ENCODE measurements around the gene TENM3.

Gene TENM3

GRCh38 chr4:182532441-182532840 is 289.2 kb downstream of the TENM3 start:
- no peak for DNase-seq

DNA sequence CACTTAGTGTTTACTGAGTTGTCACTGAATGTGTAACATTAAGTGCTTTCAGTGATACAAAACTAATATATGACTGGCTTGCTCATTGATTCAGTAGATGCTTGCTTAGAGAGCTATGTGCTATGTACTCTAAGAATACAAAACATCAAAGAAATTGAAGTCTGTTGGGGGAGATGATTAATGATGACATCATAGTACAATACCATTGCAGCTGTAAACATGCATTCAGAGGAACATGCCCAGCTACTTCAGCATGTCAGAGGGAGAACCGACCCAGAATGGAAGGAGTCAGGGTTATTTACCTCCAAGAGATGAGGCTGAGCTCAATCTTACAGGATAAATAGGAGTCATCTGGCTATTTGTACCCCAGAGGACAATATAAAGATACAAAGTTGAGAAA is 290.8 kb downstream of the TENM3 start:
- DNase-seq, result no peak

- DNase-seq, result no peak
These were observed 293.1 kb downstream of the TENM3 start for GRCh38 chr4:182536221-182536811.

GRCh38 chr4:182537031-182537795 is 294.0 kb downstream of the TENM3 start:
- no peak for DNase-seq

DNA sequence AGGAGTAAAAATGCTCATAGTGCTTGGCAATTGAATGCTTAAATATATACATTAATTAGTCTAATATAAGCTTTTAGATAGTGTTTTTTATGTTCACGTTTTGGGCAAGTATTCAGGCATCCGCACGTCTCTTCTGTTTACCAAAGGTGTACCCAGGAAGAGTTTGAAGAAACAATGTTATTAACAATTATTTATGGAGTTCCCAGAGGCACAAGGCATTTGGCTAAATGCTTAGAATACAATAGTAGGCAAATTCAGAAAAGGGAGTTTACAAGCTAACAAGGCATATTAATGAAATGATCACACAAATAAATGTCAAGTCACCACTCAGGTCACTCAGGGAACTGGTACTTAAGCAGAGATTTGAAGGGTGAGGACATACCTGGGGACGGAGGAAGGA is 294.8 kb downstream of the TENM3 start:
- no peak for DNase-seq

- no peak for DNase-seq
These were observed 297.3 kb downstream of the TENM3 start for GRCh38 chr4:182540496-182540895.

DNA sequence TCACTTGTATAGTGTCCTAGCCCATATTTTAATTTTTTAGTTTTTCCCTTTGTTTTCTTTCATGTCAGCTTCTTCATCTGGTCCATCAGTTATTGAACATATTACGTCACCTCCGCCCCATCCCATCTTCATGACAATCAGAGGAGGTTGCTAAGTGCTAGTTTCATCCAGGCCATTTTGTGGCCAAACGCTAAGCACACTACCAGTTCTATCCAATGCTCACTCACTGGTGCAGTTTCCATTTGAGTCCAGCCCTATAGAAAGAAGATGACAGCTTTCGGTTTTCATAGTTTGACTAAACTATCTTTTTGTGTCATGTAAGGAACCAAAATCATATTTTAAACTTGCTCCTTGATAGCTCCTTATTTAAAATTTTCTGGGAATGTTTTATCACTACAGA is 304.2 kb downstream of the TENM3 start:
- no peak for DNase-seq

DNA sequence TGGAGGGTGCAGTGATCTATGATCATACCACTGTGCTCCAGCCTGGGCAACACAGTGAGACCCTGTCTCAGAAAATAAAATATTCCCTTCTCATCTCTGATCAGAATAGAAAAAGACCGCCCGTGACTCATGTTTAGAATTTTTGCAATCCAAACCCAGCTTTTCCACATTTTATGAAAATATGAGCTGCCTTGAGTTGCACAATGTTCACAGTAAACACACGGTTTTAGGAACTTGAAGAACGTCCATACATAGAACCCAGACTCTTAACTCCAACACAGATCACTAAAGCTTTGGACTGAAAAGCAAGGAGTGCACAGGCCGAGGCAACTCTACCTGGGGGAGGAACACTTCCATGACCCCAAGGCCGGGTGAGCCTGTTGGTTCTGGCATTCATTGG is 305.0 kb downstream of the TENM3 start:
- no peak for DNase-seq

GRCh38 chr4:182549356-182549755 is 306.2 kb downstream of the TENM3 start:
- DNase-seq, result no peak

DNA sequence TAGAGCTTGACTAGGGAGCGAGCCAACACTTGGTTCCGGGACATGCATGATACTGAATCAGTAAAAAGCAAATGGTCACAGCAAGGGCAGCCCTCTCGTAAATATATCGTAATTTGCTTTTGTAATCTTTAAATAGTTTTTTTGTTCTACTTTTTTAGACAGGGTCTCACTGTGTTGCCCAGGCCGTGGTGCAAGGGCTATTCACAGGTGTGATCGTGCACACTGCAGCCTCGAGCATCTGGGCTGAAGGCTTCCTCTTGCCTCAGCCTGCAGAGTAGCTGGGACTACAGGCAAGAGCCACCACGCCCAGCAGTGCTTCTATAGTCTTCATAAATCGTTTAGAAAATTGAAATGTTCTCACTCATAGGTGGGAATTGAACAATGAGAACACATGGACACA is 309.7 kb downstream of the TENM3 start:
- DNase-seq, result no peak

DNA sequence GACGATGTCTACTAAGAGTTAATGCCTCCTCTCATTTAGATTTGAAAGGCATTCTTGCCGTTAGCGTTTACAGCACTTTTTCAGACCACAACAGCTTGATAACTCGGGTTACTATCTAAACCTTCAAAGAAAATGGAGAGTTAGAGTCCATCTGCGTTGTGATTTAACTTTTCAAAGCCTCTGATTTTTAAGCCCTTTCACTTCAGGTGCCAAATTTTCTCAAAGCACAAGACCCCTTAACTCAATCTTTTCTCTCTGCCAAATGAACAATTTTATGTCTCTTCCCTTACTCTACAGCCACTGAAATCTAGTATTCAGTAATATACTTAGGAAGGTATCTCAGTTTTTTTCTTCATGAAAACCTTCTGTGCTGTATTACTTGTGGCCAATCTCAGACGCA is 310.5 kb downstream of the TENM3 start:
- DNase-seq, result no peak

DNA sequence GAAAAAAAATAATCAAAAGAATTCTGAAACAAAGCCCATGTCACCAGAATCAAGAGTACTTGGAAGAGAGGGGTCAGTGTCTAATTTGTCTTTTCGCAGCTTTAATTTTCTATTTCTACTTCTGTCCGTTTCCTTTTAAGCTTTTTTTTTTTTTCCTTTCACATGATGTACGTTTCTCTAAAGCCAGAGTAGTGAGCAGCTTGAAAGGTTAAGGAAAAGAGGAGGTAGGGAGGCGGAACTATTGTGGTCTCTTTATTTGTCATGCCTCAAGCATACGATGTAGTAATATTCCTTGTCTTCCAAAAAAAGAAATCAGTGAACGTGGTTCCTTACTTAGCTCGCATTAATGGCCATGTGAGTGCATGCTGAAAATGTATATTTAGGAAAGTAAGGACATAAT is 311.5 kb downstream of the TENM3 start:
- DNase-seq, result no peak

- peak; percentile 30 for DNase-seq
These were observed 312.8 kb downstream of the TENM3 start for GRCh38 chr4:182555997-182556418.

GRCh38 chr4:182556580-182556979 is 313.4 kb downstream of the TENM3 start:
- DNase-seq, result no peak

DNA sequence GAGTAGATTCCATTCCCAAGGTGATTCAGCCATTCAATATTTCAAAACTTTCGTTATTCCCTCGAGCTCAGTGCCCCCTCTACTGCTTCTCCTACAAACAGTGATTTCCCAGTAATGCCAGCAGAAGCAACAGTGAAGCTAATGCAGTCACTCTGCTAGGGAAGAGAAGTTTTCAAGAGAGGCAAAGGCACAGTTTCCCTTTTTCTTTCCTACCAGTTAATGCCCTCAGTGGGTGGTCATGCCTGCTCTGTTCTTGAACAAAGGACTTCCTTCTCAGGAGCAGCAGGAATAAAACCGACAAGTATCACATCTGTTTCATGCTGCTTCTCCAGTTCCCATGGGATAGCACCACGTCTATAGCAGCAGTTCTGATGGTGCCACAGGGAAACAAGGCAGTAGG is 317.2 kb downstream of the TENM3 start:
- no peak for DNase-seq

DNA sequence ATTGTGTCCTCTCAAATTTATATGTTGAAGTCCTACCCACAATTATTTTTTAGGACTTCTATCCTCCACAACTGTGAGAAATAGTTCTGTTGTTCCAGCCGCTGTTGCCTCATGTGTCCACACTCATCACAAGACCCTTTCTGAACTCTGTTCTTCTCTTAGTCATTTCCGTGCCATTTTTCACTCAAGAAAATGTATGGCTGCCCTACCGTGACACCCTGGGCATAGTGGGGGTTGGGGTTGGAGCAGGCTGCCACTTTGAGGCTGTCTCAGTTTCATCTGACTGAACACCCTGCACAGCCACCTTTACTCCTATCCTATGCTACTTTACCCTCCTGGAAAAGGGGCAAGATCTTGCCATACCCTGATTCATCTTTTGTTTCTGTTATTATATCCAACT is 319.1 kb downstream of the TENM3 start:
- no peak for DNase-seq

GRCh38 chr4:182564724-182565369 is 321.6 kb downstream of the TENM3 start:
- DNase-seq, result no peak

GRCh38 chr4:182567119-182567518 is 323.9 kb downstream of the TENM3 start:
- no peak for DNase-seq

DNA sequence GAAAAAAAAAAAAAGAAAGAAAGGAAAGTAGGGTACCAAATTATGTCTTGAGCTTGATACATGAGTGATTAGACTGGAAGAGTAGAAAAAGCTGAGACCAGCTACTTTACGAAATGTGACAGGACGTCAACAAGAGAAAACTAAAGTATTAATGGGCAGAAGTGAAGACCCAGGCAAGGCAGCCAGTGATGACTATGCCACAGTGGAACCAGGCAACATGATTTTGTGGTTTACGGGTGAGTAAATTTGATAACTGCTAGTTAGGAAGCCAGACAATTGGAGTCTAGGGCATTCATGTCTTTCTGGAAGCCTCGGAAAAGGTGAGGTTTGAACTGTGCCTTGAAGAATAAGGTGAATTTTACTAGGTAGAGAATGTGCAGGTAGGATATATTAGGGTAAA is 326.4 kb downstream of the TENM3 start:
- no peak for DNase-seq

- no peak for DNase-seq
These were observed 331.5 kb downstream of the TENM3 start for GRCh38 chr4:182574706-182575105.

- DNase-seq, result no peak
These were observed 332.0 kb downstream of the TENM3 start for GRCh38 chr4:182575225-182575624.

GRCh38 chr4:182576601-182577289 is 333.5 kb downstream of the TENM3 start:
- DNase-seq, result no peak

- DNase-seq, result no peak
These were observed 334.2 kb downstream of the TENM3 start for GRCh38 chr4:182577411-182577810.

DNA sequence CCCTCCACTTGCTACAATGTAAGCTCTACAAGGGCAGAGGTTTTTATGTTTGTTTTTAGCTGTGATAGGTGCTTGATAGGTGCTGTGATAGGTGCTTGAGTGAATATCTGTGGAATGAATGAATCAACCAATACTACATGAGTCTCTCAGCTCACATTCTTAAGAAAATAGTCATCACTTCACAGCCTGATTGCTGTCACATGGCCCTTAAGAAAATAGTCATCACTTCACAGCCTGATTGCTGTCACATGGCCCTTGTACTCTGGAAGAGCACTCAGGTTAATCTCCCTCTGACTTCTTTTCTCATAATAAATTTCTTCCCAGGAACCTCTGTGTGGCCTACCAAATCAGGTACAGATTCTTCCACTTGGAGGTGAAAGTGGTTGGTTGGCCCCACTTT is 335.2 kb downstream of the TENM3 start:
- no peak for DNase-seq

Data from midbrain (tissue), 1 donor.